Fibroblast of lung (primary cell): Measurements from ENCODE around the gene NR1D1.

Experiments used
- EZH2 ChIP-seq: IDR thresholded peaks from 2 replicates; pipeline ENCODE4 v1.5.1; 2012; ENCODE audit warnings: low read length, control low read depth, mild to moderate bottlenecking; ENCODE audit errors: missing control alignments
- TF ChIP-seq, protein P1 (sequence below), 2 donors: IDR thresholded peaks in 1 of 2; conservative IDR thresholded peaks in 1 of 2; 1 replicate in 1 of 2; 2 replicates in 1 of 2; pipeline ENCODE4 v1.5.1; 2011 to 2012; ENCODE audit warnings: low read length in 2 of 2, control low read depth in 1 of 2, inconsistent platforms in 1 of 2, low read depth in 1 of 2, mild to moderate bottlenecking in 1 of 2

DNA sequence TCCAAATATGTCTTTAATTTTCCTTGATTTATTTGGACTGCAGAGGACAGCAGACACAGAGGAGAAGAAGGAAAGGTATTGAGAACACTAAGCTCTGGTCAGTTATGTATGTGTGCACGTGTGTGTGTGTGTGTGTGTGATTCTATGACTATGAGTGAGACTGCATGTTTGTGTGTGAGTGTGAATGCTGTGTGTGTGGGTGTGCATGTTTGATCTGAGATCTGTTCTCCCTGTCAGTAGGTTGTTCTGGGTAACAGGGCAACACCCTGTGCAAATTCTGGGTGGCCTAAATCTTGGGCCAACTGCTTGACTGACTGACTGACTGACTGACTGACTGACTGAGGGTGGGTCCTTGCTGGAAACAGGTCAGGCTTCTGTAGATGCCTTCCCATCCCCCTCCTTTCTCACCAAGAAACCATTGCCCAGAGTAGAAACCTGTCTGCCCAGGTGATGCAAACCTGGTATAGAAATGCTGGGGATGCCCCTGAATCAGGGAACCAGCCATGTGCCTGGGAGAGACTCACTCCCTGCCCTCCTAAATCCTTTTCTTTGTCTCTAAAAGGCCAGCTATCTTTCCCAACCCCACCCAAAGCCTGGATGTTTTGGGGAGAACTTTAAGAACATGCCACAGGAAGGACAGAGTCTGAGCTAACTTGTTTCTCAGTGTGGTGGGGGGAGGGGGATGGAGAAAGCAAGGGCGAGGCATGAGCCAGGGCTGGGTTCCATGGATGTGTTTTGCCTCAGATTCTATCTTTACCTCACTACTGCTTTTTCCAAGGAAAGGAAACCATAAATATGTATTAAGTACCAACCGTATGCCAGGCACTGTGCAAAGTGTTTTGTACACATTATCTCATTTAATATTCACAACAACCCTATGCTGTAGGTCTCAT is 4.5 kb upstream of the NR1D1 start:
- TF ChIP-seq, protein P1, sequence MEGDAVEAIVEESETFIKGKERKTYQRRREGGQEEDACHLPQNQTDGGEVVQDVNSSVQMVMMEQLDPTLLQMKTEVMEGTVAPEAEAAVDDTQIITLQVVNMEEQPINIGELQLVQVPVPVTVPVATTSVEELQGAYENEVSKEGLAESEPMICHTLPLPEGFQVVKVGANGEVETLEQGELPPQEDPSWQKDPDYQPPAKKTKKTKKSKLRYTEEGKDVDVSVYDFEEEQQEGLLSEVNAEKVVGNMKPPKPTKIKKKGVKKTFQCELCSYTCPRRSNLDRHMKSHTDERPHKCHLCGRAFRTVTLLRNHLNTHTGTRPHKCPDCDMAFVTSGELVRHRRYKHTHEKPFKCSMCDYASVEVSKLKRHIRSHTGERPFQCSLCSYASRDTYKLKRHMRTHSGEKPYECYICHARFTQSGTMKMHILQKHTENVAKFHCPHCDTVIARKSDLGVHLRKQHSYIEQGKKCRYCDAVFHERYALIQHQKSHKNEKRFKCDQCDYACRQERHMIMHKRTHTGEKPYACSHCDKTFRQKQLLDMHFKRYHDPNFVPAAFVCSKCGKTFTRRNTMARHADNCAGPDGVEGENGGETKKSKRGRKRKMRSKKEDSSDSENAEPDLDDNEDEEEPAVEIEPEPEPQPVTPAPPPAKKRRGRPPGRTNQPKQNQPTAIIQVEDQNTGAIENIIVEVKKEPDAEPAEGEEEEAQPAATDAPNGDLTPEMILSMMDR (conservative IDR thresholded peaks at IDR 0.05 in 1 of 2, IDR thresholded peaks at IDR 0.05 in 1 of 2; ENCODE audit: low read depth in 1 of 2, low read length in 2 of 2) = no peak
- no peak for TF ChIP-seq EZH2
